Bronchial epithelial cell (primary cell): ENCODE measurements around the gene PIGS. TPM values are rescaled to one million over a fixed set of nuclear protein-coding genes. Genes with fewer than 3 reads are reported as not detected.
A peak's percentile ranks its signal among the peaks of the same experiment; 100 is the strongest.

ENCODE experiments used
- DNase-seq: peaks from one replicate; pipeline ENCODE4 v3.0.0-alpha.2; 2010; ENCODE audit warnings: low read depth
- FAIRE-seq: peaks from 2 replicates; lab custom pipeline; 2011; peaks lifted over from hg19 to GRCh38; lab: Jason Lieb, UNC
- H3K27me3 ChIP-seq: 2 replicates; pipeline ENCODE4 v1.5.1; 2011; ENCODE audit warnings: low read length; ENCODE audit not compliant: control insufficient read depth, insufficient read depth
- H3K36me3 ChIP-seq: 2 replicates; pipeline ENCODE4 v1.5.1; 2011; ENCODE audit warnings: low read length; ENCODE audit not compliant: control insufficient read depth, insufficient read depth
- H3K4me3 ChIP-seq: 2 replicates; pipeline ENCODE4 v1.5.1; 2011; ENCODE audit warnings: mild to moderate bottlenecking, low read depth, low read length, control low read depth
- CTCF ChIP-seq: IDR thresholded peaks from 2 replicates; pipeline ENCODE4 v1.5.1; 2011; ENCODE audit warnings: mild to moderate bottlenecking, moderate library complexity, low read length, control low read depth, inconsistent platforms; ENCODE audit not compliant: insufficient read depth, severe bottlenecking
- total RNA-seq: library from RNA; depleted of rRNA; stranded (reverse); fragments of >200 nt; gene quantifications from 2 replicates; pipeline ENCODE4 v1.2.1, GENCODE V29; 2014

The PIGS gene
- total RNA-seq, 1 donor from 2014 or later = 25.5 TPM

DNA sequence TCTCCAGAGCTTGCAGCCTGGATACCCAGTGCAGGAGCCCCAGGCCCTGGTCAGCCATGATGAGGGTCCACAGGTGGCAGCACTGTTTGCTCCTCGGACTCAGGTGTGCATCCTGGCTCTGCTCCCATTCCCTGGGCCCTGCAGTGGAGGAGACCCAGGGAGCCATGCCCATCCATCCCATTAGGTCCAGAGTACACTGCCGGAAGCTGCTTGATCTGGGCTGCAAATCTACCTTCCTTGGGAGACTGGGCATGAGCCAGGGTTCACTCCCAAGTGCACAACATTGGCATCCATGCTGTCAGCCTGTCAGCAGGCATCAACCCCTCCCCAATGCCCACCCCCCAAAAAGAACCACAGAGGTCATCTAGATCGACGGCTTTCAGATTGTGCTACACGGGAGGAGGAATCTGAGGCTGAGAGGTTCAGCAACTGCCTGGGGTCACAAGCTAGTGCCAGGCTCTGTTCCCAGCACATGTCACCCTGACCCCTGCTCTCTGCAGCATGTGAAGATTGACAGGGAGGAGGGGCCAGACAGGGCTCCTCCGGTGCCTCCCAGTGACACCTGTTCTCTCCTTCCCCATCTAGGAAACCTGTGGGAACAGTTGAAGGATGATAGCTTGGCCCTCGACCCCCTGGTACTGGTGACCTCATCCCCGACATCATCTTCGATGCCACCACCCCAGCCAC is 34.6 kb downstream of the PIGS start:
- no peak for DNase-seq
- no peak for FAIRE-seq
- no peak for TF ChIP-seq CTCF
- Histone ChIP-seq H3K27me3 (no peaks in the 10 kb centered on the region), H3K4me3 (no peak overlapping the region), H3K36me3 (peaks cover 1% of the 10 kb centered on the region)

DNA sequence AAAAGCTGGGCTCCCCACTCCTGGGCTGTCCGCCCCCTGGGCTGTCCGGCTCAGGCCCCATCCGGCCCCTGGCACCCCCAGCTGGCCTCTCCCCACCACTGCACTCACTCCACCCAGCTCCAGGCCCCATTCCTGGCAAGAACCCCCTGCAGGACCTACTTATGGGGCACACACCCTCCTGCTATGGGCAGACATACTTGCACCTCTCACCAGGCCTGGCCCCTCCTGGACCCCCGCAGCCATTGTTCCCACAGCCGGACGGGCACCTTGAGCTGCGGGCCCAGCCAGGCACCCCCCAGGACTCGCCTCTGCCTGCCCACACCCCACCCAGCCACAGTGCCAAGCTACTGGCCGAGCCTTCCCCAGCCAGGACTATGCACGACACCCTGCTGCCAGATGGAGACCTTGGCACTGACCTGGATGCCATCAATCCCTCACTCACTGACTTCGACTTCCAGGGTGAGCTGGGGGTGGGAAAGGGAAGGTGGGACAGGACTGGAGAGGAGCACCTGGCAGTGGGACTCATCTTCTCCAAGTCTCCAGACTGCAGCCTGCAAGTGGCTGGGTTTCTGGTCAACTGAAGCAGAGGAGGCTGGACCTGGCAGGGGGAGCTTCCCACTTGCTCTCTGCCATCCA is 36.5 kb downstream of the PIGS start:
- H3K4me3 ChIP-seq = no peak overlapping the region
- H3K36me3 ChIP-seq = peaks cover 1% of the 10 kb centered on the region
- no peaks in the 10 kb centered on the region for H3K27me3 ChIP-seq
- no peak for TF ChIP-seq CTCF
- no peak for DNase-seq
- FAIRE-seq = no peak

DNA sequence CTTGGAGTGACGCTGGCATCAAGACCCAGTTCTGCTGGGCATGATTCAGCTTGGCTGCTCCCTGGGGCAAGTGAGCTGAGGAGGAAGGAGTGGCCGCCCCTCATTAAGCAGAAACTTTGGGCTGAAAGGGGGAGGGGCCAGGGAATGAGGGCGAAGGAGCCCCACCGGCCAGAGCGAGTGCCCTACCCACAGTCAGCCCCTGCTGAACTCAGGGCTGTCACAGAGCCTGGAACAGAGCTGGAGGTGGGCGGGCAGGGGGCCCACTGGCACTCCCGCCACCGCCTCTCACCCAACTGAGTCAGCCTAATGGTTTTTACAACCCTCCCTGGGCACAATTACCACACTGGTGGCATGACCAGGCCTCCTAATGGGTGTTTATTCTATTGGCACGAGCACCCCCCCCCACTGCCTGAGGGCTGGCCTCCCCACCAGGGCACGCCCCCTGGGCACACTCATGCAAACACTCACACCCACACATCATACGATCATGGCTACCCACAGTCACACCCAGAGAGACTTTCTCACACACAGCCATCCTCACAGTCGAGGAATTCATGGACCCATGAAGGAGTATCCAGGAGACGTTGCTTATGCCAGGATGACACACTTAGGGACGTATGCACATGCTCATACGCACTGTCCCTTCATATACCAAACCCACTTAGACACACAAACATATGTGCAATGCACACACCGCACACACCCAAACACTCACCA is 38.1 kb downstream of the PIGS start:
- no peaks in the 10 kb centered on the region for H3K27me3 ChIP-seq
- FAIRE-seq = peak; percentile 98
- no peak for TF ChIP-seq CTCF
- peak; percentile 76 for DNase-seq
- H3K36me3 ChIP-seq = peaks cover 1% of the 10 kb centered on the region
- H3K4me3 ChIP-seq = no peak overlapping the region

DNA sequence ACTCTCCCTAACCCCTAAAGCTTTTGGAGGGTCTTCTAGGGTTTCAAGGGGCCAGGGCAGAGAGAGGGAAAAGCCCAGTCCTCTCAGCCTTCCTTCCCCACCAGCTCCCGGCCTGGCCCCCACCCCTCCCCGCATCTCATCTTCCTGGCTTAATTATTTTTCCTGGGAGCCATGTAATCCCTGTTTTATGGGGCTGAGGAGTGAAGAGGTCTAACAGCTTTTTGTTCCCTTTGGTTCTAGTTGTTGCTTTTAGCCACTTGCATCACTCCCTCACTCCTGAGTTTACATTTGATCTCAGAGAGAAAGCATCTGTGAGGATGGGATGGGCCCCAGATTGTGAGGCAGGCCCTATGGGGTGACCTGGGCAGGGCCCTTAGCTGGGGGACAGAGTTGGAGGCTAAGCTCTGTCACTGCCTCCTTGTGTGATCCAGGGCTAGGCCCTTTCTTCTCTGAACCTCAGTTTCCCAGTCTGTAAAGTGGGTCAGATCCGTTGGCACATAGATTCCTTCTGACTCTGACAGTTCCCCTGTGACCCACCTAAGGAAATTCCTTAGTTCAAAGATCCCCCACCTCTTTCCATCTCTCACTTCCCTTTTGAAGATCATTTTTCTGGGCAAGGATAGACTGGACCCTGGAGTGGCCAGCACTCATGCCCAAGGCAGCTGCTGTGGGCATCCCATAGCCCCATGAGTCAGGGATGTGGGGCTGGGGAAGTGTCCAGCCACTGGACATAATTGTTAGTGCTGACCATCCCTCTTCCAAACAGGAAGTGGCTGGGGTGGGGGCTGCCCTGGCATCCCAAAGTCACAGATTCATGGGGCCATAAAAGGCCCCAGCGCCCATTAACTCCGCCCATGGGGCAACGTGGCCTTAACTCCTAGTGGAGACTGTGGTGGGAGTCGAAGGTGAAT is 39.0 kb downstream of the PIGS start:
- TF ChIP-seq CTCF = no peak
- no peaks in the 10 kb centered on the region for H3K27me3 ChIP-seq
- no peak overlapping the region for H3K4me3 ChIP-seq
- DNase-seq (no peak), FAIRE-seq (no peak)
- H3K36me3 ChIP-seq = peaks cover 1% of the 10 kb centered on the region

DNA sequence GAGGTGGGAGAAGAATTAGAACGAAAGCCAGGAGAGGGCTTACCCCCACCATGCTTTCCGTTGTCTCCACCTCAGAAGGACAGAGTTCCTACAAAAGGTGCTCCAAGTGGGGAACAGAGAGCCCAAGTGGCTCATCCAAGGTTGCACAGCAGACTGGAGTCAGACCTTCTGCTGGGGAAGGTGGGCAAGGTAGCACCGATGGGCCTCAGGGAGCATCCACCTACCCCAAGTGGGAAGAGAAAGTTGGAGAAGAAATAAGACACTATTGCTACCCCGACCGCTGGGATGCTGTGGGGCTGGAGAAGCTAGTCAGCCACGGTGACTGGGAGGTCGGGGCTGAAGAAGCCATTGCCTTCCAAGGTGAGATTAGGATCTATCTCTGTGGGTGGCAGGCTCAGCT is 40.4 kb downstream of the PIGS start:
- Histone ChIP-seq H3K27me3 (no peaks in the 10 kb centered on the region), H3K4me3 (no peak overlapping the region), H3K36me3 (peaks cover 1% of the 10 kb centered on the region)
- no peak for TF ChIP-seq CTCF
- FAIRE-seq = no peak
- no peak for DNase-seq
